ENCODE results near the gene VTI1A. TPM values are rescaled to one million over a fixed set of nuclear protein-coding genes. Genes with fewer than 3 reads are reported as not detected.

Gene VTI1A
- polyA plus RNA-seq, 2 of the 4 experiments (the other 2 are of a cell fraction), result 17.0 to 25.3 TPM

GRCh38 chr10:112698133-112698817 lies 251.3 kb downstream of the VTI1A start:
- Histone ChIP-seq H3K4me1 (no peaks in the 10 kb centered on the region), H3K27ac (no peak overlapping the region), H3K4me2 (no peak overlapping the region), H3K4me3 (no peak overlapping the region), H3K9me3 (no peaks in the 10 kb centered on the region)
- ChIA-PET POLR2A (no interaction called here), CTCF (interaction anchor here (0.6 to 3.8 kb wide), 3 partner anchors 10 to 64 kb away, joined by 3 to 18 read pairs (median 4); no protein-coding TSS in a partner anchor)
- 84% methylated on average over 7 of the region's 7 CpGs for WGBS (ENCODE audit: missing lambda C conversion rate)
- DNase-seq (ENCODE audit: low read depth in 1 of 2, low spot score in 1 of 2) (no peak), ATAC-seq (no peak), FAIRE-seq (no peak)
- TF ChIP-seq FOXS1 (CRISPR knock-in tag; IDR thresholded peaks at IDR 0.05) (no peak), RARB (CRISPR knock-in tag; IDR thresholded peaks at IDR 0.05) (no peak), FOSL2 (IDR thresholded peaks at IDR 0.05) (no peak), FOSL2 (CRISPR knock-in tag; IDR thresholded peaks at IDR 0.05) (no peak), CTCF (IDR thresholded peaks at IDR 0.05) (no peak), RAD21 (conservative IDR thresholded peaks at IDR 0.05 in 1 of 2, IDR thresholded peaks at IDR 0.05 in 1 of 2) (no peak), E2F6 (IDR thresholded peaks at IDR 0.05; ENCODE audit: borderline replicate concordance, low read depth) (no peak), MAFK (IDR thresholded peaks at IDR 0.05; ENCODE audit: partially characterized antibody) (no peak), KDM1A (IDR thresholded peaks at IDR 0.05; ENCODE audit: low read depth) (no peak), ZNF302 (CRISPR knock-in tag; IDR thresholded peaks at IDR 0.05) (no peak), RCOR1 (IDR thresholded peaks at IDR 0.05; ENCODE audit: low read depth, low read length) (no peak), CBX2 (IDR thresholded peaks at IDR 0.05; ENCODE audit: borderline replicate concordance, low read depth) (no peak), ZFP36 (IDR thresholded peaks at IDR 0.05; ENCODE audit: borderline replicate concordance, partially characterized antibody) (no peak), SREBF2 (IDR thresholded peaks at IDR 0.05) (no peak), HDAC2 (IDR thresholded peaks at IDR 0.05) (no peak), BHLHE40 (IDR thresholded peaks at IDR 0.05; ENCODE audit: low read depth, low read length) (no peak), TFCP2L1 (CRISPR knock-in tag; IDR thresholded peaks at IDR 0.05) (no peak)

- Histone ChIP-seq H3K27ac (no peak overlapping the region), H3K4me1 (no peaks in the 10 kb centered on the region), H3K4me3 (no peak overlapping the region), H3K4me2 (no peak overlapping the region), H3K9me3 (no peaks in the 10 kb centered on the region)
- no peak for DNase-seq (ENCODE audit: low read depth in 1 of 2, low spot score in 1 of 2)
- POLR2A ChIA-PET, result no interaction called here
- TF ChIP-seq USF2 (IDR thresholded peaks at IDR 0.05) (no peak), SMC3 (IDR thresholded peaks at IDR 0.05) (no peak), KDM1A (IDR thresholded peaks at IDR 0.05; ENCODE audit: low read depth) (no peak), EHF (CRISPR knock-in tag; IDR thresholded peaks at IDR 0.05) (no peak), GATA3 (IDR thresholded peaks at IDR 0.05; ENCODE audit: borderline replicate concordance) (no peak), ATOH8 (CRISPR knock-in tag; IDR thresholded peaks at IDR 0.05; ENCODE audit: low read depth) (no peak), POLR2AphosphoS2 (conservative IDR thresholded peaks at IDR 0.05; ENCODE audit: low read length) (no peak), JUN (IDR thresholded peaks at IDR 0.05) (no peak), CBX2 (IDR thresholded peaks at IDR 0.05; ENCODE audit: borderline replicate concordance, low read depth) (no peak), SREBF2 (IDR thresholded peaks at IDR 0.05) (no peak), PHF8 (IDR thresholded peaks at IDR 0.05; ENCODE audit: borderline replicate concordance, low read depth) (no peak), TP53 (CRISPR knock-in tag; IDR thresholded peaks at IDR 0.05) (no peak), CBX8 (IDR thresholded peaks at IDR 0.05) (no peak), HOXB13 (CRISPR knock-in tag; IDR thresholded peaks at IDR 0.05; ENCODE audit: low read depth) (no peak), NR3C1 (IDR thresholded peaks at IDR 0.05) (no peak), HOXB5 (CRISPR knock-in tag; IDR thresholded peaks at IDR 0.05) (no peak), CEBPB (IDR thresholded peaks at IDR 0.05) (no peak), HDAC2 (IDR thresholded peaks at IDR 0.05) (no peak), TFCP2L1 (CRISPR knock-in tag; IDR thresholded peaks at IDR 0.05) (no peak), NFE2L2 (conservative IDR thresholded peaks at IDR 0.05; ENCODE audit: low read length) (no peak)
- FAIRE-seq, result no peak
- CTCF ChIA-PET, result interaction anchor here (0.6 to 3.8 kb wide), 2 partner anchors 10 to 63 kb away, joined by 4 to 18 read pairs; no protein-coding TSS in a partner anchor
- no peak for ATAC-seq
- WGBS (ENCODE audit: missing lambda C conversion rate), result 96% methylated on average over 5 of the region's 5 CpGs
These were observed 251.8 kb downstream of the VTI1A start for GRCh38 chr10:112698818-112699164.

Measured in A549 (cell line).